HepG2 (cell line): ENCODE data around the gene ALKBH5. TPM values are rescaled to one million over a fixed set of nuclear protein-coding genes. Genes with fewer than 3 reads are reported as not detected.
A peak's percentile ranks its signal among the peaks of the same experiment; 100 is the strongest.

Experiments
- CEBPG ChIP-seq: IDR thresholded peaks from 2 replicates; pipeline ENCODE4 v1.6.1; 2016
- GTF2F1 ChIP-seq: fragments of 150-350 bp; IDR thresholded peaks from 2 replicates; pipeline ENCODE4 v1.6.1; 2014; ENCODE audit warnings: low read length
- HMGXB4 ChIP-seq, 2 experiments: sonication (generic) in 1 of 2; formaldehyde crosslinking in 1 of 2; IDR thresholded peaks; 2 replicates each; pipeline versions ENCODE4 v1.4.0 to v1.6.1; 2018 to 2020; ENCODE audit warnings: missing genetic modification reagents in 2 of 2, borderline replicate concordance in 1 of 2, low read depth in 1 of 2, mild to moderate bottlenecking in 1 of 2, missing biosample characterization in 1 of 2
- NFRKB ChIP-seq: fragments of 450-650 bp; IDR thresholded peaks from 2 replicates; pipeline ENCODE4 v1.6.1; 2017
- NR2F1 ChIP-seq, 2 experiments: fragments of 450-650 bp in 1 of 2; formaldehyde crosslinking in 1 of 2; IDR thresholded peaks; 2 replicates each; pipeline versions ENCODE4 v1.5.0 to v1.6.1; 2016 to 2020; ENCODE audit warnings: mild to moderate bottlenecking in 1 of 2, missing compliant biosample characterization in 1 of 2, missing genetic modification reagents in 1 of 2, moderate library complexity in 1 of 2
- SNAPC2 ChIP-seq: sonication (generic); formaldehyde crosslinking; IDR thresholded peaks from 2 replicates; pipeline ENCODE4 v1.8.1; 2022; ENCODE audit warnings: mild to moderate bottlenecking, missing genetic modification reagents
- SNAPC5 ChIP-seq: sonication (generic); formaldehyde crosslinking; IDR thresholded peaks from 2 replicates; pipeline ENCODE4 v1.8.1; 2023; ENCODE audit warnings: mild to moderate bottlenecking, missing genetic modification reagents, borderline replicate concordance
- SUZ12 ChIP-seq: fragments of 150-350 bp; IDR thresholded peaks from 2 replicates; pipeline ENCODE4 v1.6.1; 2014; ENCODE audit warnings: low read depth, low read length
- XRCC5 ChIP-seq: fragments of 200-400 bp; formaldehyde crosslinking; optimal IDR thresholded peaks from 2 replicates; pipeline ENCODE3; 2017; ENCODE audit warnings: mild to moderate bottlenecking, low read length
- ZFP41 ChIP-seq: sonication (generic); formaldehyde crosslinking; IDR thresholded peaks from 2 replicates; pipeline ENCODE4 v1.4.0; 2020; ENCODE audit warnings: mild to moderate bottlenecking, missing genetic modification reagents, borderline replicate concordance
- ZFP90 ChIP-seq: sonication (generic); formaldehyde crosslinking; IDR thresholded peaks from 2 replicates; pipeline ENCODE4 v1.8.0; 2022; ENCODE audit warnings: missing genetic modification reagents, mild to moderate bottlenecking, inconsistent platforms, borderline replicate concordance
- ZNF124 ChIP-seq: sonication (generic); formaldehyde crosslinking; IDR thresholded peaks from 2 replicates; pipeline ENCODE4 v1.4.0; 2020; ENCODE audit warnings: missing genetic modification reagents
- ZNF143 ChIP-seq: sonication (generic); formaldehyde crosslinking; IDR thresholded peaks from 2 replicates; pipeline ENCODE4 v1.4.0; 2020; ENCODE audit warnings: missing genetic modification reagents
- ZNF30 ChIP-seq: sonication (generic); formaldehyde crosslinking; IDR thresholded peaks from 2 replicates; pipeline ENCODE4 v1.5.0; 2020; ENCODE audit warnings: mild to moderate bottlenecking, missing genetic modification reagents
- ZNF318 ChIP-seq: sonication (generic); formaldehyde crosslinking; IDR thresholded peaks from 2 replicates; pipeline ENCODE4 v1.4.0; 2020; ENCODE audit warnings: mild to moderate bottlenecking, missing genetic modification reagents
- ZNF644 ChIP-seq: IDR thresholded peaks from 2 replicates; pipeline ENCODE4 v1.6.1; 2016; ENCODE audit warnings: low read depth
- ZNF747 ChIP-seq: sonication (generic); formaldehyde crosslinking; IDR thresholded peaks from 2 replicates; pipeline ENCODE4 v1.8.1; 2023; ENCODE audit warnings: missing genetic modification reagents, mild to moderate bottlenecking, borderline replicate concordance
- ZNF770 ChIP-seq: sonication (generic); formaldehyde crosslinking; IDR thresholded peaks from 2 replicates; pipeline ENCODE4 v1.5.0; 2020; ENCODE audit warnings: mild to moderate bottlenecking, missing genetic modification reagents
- ZNF841 ChIP-seq: sonication (generic); formaldehyde crosslinking; IDR thresholded peaks from 2 replicates; pipeline ENCODE4 v1.8.1; 2023; ENCODE audit warnings: missing genetic modification reagents, borderline replicate concordance
- polyA plus RNA-seq, 8 experiments: library from polyadenylated mRNA; depleted of rRNA in 3 of 8; stranded (reverse) in 7 of 8; unstranded in 1 of 8; fragments of >200 nt; fragmentation: Illumina TruSeq in 4 of 8; extraction: Trizol in 4 of 8; gene quantifications; 2 replicates each; pipeline versions ENCODE4 v1.2.1 to v1.2.3, GENCODE V29; 2011 to 2016; ENCODE audit warnings: low read depth in 4 of 8, missing spikeins in 1 of 8, mixed read lengths in 1 of 8; ENCODE audit not compliant: insufficient read depth in 1 of 8
- total RNA-seq, 5 experiments: library from RNA; depleted of rRNA; stranded (reverse); fragments of >200 nt; fragmentation: Illumina TruSeq; extraction: Trizol; gene quantifications; 2 replicates each; pipeline ENCODE4 v1.2.3, GENCODE V29; 2016; ENCODE audit warnings: low read depth in 1 of 5

The ALKBH5 gene
- total and polyA plus RNA-seq, 2 of the 13 experiments (the other 11 are each of a cell fraction or from before 2014, with no cell fraction given), result 68.9 to 76.9 TPM

- TF ChIP-seq ZFP90 (CRISPR knock-in tag), result no peak
- peak; percentile 38 to 77; a peak in 3 of 4 replicates for TF ChIP-seq HMGXB4 (CRISPR knock-in tag; IDR thresholded peaks at IDR 0.05; ENCODE audit: borderline replicate concordance in 1 of 2, low read depth in 1 of 2)
- TF ChIP-seq CEBPG, result no peak
- TF ChIP-seq ZNF124, result peak; percentile 17; the same call in 1 of the 2 replicates
- TF ChIP-seq SUZ12, result no peak
- no peak for TF ChIP-seq ZNF644
- no peak for TF ChIP-seq XRCC5
- no peak for TF ChIP-seq GTF2F1
- TF ChIP-seq ZNF841 (CRISPR knock-in tag), result no peak; the same call in 1 of the 2 replicates
- no peak for TF ChIP-seq ZNF30 (CRISPR knock-in tag)
- TF ChIP-seq SNAPC2 (CRISPR knock-in tag), result peak; percentile 71
- no peak for TF ChIP-seq ZNF318 (CRISPR knock-in tag)
- TF ChIP-seq ZNF770 (CRISPR knock-in tag), result no peak
- 0 out of 2 replicates have a peak, but pooled peaks have one; percentile 77 for TF ChIP-seq SNAPC5 (CRISPR knock-in tag)
- TF ChIP-seq ZNF747 (CRISPR knock-in tag), result no peak
- TF ChIP-seq ZFP41 (CRISPR knock-in tag), result no peak
- TF ChIP-seq NFRKB, result no peak
- TF ChIP-seq ZNF143 (CRISPR knock-in tag), result 0 out of 2 replicates have a peak, but pooled peaks have one; percentile 32
- TF ChIP-seq NR2F1 (CRISPR knock-in tag; IDR thresholded peaks at IDR 0.05), result peak in 1 of 2 experiments; percentile 20; a peak in 2 of 4 replicates
Observed at GRCh38 chr17:18182978-18183333, 672 bp upstream of the ALKBH5 start (continued).
